Superior temporal gyrus (tissue), 1 donor: ENCODE measurements around the gene ZXDC.

Experiments
- DNase-seq: peaks from one replicate; pipeline ENCODE4 v3.0.0-alpha.2; 2016; ENCODE audit errors: extremely low spot score

Gene ZXDC

DNA sequence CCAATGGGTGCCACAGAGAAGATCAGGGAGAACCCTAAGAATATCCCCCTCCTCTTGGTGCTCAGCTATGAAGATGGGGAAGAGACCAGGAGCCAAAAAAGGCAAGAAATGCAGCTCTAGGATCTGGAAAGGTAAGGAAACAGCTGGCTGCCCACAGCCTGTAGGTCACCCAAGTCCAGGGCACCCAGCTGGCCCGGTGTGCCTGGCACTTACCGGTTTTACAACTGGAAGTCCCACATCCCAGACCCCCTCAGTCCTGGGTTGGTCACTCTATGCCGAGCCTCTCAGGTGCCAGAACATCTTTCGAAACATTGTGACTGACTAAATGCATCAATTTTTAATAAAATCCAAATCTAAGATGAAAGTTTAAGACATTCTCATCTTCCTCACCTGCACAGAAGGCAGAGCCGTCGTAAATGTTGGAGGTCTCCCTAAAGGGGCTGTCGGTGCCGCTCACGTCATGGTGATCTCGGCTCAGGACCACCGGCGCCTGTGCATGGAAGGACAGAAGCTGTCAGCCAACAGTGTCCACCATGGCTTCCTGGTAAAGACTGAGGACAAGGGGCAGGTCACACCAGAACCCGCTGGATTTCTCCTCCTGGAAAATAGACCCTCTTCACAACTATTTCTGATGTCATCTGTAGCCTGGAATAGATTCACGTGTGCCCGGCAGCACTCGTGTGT lies 13.3 kb upstream of the ZXDC start:
- DNase-seq: no peak

DNA sequence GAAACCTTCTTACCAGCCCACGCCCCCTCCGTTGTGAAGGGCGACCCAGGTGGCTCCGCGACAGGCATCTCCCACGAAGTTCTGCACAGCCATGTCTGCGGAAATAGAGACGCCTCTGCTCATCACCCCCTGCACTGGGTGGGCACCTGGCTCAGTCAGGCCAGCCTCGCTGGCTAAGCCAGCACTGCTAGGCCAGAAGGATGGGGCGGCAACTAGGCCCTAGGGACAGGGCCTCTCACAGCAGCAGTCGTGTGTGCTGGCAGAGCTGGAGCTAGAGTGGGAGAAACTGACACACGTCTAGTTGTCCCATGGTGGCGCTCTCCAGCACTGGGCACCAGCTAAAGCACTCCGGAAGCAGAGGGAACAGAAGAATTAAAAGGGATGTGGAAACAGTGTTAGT lies 12.5 kb upstream of the ZXDC start:
- no peak for DNase-seq

DNA sequence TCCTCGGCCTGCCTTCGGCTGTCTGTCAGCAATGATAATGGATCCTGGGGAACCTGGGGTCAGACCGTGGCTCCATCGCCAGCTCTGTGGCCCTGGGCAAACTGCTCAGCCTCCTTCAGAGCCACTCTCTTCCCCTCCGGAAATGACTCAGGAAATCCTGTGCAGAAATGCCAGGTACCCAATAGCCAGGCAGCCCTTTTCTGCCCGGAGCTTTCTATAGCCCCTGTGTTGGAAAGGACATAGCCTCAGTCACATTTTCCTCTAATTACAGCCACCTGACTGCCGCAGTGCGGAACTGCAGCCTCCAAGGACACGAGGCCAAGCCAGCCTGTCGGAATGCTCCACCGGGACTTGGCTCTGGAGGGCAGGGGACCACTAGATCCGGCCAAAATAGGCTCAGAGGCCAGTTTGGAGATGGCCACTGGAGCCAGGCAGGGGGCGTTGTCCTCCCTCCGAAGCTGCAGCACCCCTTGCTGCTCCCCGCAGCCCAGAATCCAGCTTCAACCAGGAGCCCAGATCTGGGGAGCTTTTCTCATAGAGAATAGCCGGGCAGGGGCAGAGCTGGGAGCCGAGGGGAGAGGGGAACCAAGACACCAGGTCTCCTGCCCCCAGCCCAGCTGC lies 11.6 kb upstream of the ZXDC start:
- DNase-seq: no peak

DNA sequence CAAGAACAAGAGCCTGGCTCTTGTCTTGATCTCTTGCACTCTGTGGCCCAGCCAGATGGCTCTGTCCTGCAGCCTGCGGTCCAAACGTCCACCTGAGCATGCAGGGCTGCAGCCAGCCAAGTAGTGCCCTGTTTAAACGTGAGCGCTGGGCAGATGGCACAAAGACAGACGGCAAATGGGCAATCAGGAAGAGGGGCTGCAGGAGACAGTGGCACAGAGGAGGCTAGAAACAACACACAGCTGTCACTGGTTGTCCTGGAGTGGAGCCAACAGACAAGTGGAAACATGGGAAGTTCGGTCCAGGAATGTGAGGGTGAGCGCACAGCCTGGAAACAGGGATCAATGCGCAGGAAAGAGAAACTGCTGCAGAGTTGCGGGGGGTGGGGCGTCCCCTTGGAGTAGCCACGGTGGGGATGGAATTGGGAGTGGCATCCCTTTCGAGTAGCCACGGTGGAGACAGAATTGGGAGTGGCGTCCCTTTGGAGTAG lies 10.7 kb upstream of the ZXDC start:
- DNase-seq: no peak

DNA sequence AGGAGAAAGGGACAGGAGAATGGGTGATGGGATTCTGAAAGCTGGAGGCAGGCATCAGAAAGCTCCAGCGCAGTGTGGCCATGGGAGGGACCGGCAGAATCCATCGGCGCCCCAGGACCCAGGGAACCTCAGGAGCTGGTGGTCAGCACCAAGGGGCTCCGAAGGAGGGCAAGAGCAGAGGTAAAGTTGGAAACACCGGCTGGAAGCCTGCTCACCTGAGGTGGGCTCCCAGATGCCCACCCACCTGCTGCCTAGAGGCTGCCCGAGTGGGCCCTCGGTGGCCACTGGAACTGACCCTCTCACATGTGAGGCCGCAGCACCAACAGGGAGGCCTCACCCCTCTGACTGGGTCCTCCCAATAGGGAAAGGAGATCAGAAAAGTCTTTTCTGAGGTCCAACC lies 10.3 kb upstream of the ZXDC start:
- no peak for DNase-seq

DNA sequence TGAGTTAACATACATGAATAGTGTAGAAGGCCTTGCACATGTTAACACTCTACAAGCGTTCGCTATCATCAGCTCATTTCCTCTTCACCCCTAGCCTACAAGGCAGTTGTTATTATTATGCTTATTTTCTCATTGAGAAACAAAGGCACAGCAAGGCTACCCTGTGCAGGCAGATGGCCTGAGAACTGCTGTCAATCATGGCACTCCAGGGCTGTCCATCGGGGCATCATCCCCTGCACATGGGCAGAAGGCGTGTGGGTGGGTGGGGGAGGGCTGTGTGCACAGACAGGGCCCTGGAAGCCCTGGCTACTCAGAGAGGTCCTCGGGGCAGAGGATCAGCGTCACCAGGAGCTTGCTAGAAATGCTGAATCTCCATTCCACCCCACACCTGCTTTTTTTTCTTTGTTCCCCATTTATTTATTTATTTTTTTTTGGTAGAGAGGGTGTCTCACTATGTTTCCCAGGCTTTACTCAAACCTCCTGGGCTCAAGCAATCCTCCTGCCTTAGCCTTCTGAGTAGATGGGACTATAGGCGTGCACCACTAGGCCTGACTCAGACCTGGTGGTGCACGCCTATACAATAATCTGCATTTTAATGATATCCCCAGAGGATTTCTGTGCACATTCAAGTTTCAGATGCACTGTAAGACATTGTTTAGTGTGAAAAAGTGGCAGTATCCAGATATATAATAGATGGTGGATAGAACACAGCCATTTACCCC lies 9.6 kb upstream of the ZXDC start:
- DNase-seq: no peak

DNA sequence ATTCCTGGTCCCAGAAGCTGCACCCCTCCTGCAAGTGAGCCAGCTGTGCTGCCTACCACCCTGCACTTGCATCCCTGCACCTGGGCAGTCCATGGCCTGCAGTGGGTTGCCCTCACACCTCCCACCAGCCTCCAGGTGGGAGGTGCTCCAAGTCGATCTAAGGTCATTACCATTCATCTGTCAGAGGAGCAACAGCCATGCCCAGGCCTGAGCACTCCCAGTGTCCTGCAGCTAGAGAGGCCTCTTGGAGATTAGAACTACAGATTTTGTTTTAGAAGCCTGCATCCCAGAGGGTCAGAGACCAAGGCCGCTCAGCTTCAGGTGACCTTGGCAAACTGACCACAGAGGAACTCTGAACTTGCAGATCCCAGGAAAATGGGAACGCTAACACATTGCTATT lies 9.0 kb upstream of the ZXDC start:
- no peak for DNase-seq

DNA sequence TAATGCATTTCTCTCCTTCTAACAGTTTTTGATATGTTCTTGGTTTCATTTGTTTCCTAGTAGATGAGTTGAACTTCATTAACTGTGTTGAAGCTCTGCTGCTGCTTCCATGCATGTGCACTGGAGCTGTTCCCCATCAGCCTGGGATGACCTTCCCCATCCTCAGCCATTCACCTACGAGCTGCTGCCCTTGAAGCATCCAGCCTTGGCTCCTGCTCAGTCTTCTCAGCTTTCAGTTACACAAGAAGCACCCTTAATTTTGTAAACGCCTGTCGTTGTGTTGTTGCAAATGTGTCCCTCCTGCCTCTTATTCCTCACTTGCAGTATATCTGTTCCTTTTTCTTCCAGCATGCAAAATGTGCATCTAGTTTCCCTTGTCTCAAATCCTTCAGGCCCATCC lies 8.5 kb upstream of the ZXDC start:
- DNase-seq: no peak

DNA sequence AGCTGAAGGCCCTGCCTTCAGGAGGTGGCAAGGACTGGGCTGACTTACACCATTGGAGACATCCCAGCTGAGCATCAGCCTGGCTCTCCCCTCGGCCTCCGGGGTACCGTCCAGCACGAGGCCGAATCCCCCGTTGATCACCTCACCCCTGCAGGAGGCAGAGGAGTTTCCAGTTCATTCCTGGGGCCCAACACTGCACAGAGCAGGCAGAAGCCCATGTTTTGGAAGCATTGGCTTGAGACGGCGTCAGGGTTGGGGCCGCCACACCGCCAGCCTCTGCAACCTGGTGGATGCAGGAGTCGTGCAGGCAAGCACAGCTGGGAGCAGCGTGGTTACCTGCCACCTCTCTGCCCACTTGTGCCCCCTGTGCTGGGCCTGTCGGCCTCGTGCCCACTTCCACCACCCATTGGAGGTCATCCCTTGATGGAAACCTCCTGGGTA lies 7.7 kb upstream of the ZXDC start:
- DNase-seq: no peak

DNA sequence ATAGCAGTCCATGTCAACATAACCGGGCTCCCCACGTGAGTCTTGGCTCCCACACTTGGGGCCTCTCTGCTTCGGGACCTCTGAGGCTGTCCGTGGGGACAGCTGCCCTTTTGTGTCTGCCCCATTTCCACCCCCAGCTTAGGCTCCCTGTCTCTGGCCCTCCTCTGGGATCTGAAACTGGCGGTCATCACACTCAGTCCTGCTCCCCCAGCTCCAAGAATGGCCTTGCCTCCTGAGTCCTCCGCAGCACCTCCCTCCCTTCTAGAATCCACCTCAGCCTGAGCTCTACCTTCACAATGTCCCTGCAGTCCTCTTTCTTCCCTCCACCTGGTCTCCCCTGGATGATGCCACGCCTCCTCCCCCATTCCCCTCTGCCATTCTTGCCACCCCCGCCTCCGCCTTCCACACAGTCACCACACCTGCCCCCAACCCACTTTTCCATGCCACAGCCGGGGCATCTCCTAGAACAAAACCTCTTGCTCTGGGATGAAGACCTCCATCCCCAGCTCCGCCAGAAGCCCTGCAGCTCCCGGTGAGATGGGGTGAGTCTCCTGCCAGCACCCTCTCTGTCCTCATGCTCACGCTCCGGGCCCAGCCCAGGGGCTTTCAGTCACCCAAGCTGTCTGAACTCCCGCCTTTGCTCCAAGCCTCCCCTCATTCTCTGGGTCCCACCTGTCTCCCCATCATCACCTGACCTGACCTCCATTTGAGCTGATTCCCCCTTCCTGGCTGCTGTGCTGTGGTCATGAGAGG lies 7.0 kb upstream of the ZXDC start:
- no peak for DNase-seq

DNA sequence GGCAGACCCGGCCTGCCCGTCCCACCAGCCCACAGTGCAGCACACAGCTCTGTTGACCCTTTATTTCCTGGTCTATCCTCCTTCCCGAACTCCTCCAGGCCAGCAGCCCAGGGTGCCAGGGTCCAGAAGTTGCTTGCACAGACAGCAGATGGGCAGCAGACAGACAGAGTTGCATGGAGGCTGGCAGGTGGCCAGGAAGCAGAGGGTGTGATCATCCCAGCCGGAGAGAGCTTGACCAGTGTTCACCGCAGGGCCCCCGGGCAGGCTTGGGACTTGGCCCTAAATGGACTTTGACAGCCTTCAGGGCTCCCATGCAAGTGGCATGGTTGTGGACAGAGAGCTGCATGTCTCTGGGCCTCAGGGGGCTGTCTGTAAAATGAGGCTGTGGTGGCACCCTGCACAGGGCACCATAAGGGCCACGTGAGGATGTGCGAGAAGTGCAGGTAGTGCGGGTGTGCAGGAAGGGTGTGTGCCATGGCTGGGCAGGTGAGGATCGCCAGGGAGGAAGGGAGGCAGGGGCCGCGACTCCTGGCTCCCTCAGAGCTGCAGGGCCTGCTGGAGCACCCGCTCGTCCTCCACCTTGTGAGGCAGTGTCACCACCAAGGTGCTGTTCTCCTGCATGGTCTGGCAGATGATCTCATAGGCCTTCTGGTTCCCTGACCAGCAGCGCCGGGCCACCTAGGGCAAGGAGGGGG lies 6.3 kb upstream of the ZXDC start:
- DNase-seq: no peak

DNA sequence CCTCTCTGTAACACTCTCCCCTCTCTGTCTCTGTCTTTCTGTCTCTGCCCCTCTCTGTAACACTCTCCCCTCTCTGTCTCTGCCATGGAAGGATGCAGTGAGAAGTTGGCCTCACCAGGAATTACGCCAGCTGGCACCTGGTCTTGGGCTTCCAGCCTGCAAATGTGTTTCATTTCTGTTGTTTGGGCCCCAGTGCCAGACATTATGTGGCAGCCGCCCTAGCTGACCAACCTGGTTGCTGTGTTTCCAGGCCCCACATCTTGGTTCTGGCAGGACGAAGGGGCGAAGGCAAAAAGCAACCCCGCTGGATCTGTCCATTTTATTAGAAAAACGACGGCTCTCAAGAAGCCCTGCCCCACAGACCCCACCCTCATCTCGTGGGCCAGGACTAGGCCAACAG lies 5.2 kb upstream of the ZXDC start:
- DNase-seq: no peak

DNA sequence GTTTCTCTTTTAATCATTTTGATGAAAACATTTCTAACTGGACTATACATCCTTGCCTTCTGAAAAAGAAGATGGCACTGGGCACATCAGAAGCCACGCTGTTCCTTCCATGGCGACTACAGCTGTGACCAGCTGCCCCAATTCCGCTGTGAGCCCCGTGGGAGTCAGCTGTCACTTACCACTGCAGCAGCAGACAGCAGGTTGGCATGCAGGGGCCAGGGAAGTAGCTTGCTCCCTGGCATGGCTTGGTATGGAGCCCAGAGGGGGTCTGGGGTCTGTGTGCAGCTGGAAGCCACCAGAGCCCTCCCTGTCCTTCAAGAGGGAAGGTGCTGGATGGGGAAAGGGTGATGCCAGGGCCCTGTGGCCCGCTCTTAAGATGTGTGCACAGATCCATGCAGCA lies 4.5 kb upstream of the ZXDC start:
- DNase-seq: no peak

DNA sequence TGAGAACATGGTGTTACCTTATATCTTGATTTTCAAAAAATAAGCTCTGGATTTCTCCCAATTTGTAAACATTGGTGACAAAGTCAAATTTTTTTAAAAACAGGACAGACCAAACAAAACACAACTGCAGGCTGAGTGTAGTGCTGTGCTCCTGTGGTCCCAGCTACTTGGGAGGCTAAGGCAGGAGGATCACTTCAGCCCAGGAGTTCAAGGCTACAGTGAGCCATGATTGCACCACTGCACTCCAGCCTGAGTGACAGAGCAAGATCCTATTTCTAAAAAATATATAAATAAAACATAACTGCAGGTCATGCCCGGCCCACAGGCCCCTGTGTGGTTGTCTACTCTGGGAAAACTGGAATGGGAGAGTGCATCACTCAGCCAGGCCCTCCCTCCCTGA lies 4.0 kb upstream of the ZXDC start:
- no peak for DNase-seq

DNA sequence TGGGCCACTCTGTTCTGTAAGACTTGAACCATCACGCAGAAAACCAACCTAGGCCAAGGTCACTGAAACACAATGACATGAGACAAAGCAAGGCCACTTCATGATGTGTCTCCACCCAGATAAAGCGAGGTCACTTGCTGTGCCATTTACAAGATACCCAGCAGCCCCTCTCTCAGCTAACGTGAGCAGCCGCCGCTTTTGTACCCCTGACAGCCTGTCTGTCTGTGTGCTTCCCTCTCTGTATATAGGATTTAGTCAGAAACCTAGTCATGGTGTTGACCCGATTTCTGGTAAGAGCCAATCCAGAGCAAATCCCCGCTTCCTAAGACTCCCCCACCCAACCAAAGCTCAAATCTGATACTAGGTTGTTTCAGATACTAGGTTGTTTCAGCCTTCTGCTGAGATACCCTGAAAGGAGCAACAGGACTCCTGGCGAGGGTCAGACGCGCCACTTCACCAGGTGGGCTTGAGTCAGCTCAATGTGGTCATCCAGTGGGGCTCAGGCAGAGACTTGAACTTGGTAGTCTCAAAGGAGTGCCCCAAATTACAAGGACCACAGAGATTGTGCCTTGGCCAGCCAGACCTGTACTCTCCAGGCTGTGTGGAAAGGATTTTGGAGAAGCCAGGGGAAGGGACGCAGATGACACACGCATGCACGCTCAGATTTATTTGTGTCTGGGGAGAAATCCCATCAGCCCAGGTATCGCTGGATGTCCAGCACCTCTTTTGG lies 3.1 kb upstream of the ZXDC start:
- DNase-seq: no peak

DNA sequence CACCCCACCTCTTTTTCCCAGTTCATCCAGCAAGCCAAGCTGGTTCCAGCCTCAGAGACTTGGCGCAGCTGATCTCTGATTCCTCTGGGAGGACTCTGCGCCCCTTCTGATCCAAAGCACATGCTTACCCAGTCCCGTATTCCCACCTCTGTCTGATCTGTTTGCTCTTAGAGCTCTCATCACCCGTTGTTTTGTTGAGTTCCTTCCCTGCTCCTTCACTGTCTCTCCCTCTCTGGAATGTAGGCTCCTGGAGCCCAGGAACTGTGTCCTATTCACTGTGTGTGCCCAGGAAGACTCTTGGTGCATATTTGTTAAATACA lies 1.3 kb upstream of the ZXDC start:
- no peak for DNase-seq

DNA sequence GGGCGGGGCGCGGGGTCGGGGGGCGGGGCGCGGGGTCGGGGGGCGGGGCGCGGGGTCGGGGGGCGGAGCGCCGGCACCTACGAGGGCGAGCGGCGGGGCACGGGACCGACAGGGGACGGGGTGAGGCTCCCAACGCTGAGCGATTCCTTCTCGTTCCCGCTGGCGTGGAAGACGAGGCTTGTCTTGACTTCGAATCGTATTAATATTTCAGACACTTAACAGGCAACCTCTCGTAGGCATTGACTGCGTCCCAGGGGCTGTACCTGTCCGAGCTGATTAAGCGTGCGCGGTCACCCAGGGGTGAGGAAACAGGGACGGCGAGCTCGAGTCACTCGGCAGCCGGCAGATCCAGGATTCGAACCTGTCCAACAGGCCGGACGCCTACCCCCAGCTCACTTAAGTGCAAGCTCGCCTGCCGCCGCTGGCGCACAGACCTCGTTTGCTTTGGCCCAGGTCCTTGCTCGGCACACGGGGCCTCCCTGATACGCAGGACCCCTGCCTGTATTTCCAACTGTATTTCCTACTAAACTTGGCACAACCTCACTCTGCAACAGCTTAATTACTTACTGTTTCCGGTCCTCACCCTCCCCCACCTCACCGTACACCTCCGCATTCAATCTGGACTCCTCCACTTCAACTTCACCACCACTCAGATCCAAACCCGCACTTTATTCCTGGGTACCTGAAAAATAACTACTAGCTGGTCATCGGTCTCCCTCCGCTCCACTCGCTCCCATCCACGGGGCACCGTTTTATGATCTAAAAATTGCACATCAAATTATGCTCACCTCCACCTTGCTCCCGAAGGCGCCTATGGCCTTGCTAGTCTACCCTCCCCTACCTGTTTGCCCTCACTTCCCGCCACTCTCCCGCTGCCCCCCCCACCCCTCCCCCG lies 722 bp upstream of the ZXDC start:
- DNase-seq: peak; percentile 61

DNA sequence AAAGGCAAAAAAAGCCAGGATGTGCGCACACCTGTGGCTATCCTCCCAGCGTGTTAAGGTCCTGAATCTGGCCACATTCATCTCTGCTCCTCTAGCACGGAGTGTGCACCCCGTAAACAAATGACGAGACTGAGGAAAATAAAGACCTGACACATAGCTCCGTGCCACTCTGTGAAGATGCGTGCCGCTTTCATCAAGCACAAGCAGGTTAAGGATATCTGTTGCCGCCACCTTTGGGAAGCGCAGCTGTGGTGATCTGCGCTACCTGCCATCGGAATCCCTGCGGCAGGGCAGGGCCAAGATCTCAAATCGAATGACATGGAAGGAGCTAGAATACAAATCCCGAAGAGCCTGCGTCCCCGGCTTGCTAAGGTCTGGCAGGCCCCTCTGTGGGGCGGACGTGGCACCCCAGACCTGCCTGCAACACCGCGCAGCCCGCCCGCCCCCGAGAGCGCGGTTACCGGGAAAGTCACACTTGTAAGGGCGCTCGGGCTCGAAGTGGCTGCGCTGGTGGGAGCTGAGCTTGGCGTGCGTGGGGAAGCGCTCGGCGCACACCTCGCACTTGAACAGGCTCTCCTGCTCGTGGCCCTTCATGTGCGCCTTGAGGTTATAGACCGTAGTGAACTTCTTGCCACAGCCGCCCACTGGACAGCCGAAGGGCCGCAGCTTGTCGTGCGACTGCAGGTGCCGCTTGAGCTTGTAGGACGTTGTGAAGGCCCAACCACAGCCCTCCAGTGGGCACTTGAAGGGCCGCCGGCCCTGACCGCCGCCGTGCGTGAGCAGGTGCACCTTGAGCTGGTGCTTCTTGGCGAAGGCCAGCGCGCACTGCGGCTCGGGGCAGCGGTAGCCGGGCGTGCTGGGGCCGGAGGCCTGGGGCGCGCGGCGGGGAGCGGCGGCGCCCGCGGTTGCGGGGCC lies 936 bp downstream of the ZXDC start:
- DNase-seq: peak; percentile 13
